Nephron (organoid): ENCODE measurements around the gene PPM1J.

Experiments
- H3K27ac Mint-ChIP-seq, 3 experiments: 2 replicates each; pipeline ENCODE4 v1.8.0; 2020; ENCODE audit warnings: mixed read lengths in 3 of 3, mild to moderate bottlenecking in 2 of 3, moderate library complexity in 1 of 3
- H3K27me3 Mint-ChIP-seq: 2 replicates; pipeline ENCODE4 v1.8.0; 2021; ENCODE audit warnings: low read depth, mild to moderate bottlenecking, moderate library complexity, mixed read lengths
- H3K36me3 Mint-ChIP-seq: 2 replicates; pipeline ENCODE4 v1.8.0; 2020; ENCODE audit warnings: low read depth, mixed read lengths
- H3K4me1 Mint-ChIP-seq: 2 replicates; pipeline ENCODE4 v1.8.0; 2020; ENCODE audit warnings: mixed read lengths
- H3K4me3 Mint-ChIP-seq, 3 experiments: 2 replicates each; pipeline ENCODE4 v1.8.0; 2020; ENCODE audit warnings: mild to moderate bottlenecking in 3 of 3, mixed read lengths in 3 of 3, moderate library complexity in 2 of 3
- H3K9me3 Mint-ChIP-seq: 2 replicates; pipeline ENCODE4 v1.8.0; 2020; ENCODE audit warnings: mixed read lengths
- TF ChIP-seq, protein P1 (sequence below), 3 experiments: fragments of 200-600 bp; sonication (generic); IDR thresholded peaks; one replicate each; pipeline ENCODE4 v1.5.0; 2021; ENCODE audit warnings: antibody characterized with exemption in 3 of 3; ENCODE audit not compliant: unreplicated experiment in 3 of 3

The PPM1J gene

DNA sequence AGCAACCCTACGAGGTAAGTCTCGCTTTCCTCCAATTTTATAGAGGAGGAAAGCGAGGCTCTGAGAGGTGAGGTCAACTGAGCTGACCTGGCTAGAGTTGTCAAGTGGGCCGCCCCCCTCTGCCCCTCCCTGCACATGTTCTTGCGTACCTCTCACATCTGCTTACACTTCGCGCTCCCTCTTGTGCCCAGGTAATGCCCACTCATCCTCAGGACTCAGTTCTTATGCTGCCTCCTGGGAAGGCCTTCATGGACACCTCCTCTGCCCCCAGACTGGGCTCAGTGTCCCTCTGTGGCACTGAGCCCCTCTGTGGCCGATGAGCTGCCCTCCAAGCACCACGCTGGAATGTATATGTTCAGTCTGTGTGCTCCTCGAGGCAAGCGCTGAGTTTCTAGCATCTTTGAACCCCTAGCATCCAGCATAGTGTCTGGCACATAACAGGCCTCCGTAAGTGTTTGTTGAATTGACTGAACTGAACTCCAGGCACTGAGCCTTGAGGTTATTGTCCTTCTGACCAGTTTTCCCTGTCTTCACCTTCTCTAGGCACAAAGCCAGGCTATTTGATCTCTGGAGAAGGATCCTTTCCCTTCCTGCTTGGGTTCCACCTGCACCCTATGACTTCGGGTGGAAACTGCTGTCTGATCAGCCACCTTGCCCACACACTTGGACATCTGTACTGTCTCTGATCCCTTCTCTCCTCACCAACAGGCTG is 27.2 kb downstream of the PPM1J start:
- Mint-ChIP-seq H3K27me3 (no peaks in the 10 kb centered on the region), H3K27ac (peak overlapping the region; percentile 76 to 81 (median 77)), H3K4me3 (no peak overlapping the region), H3K36me3 (peaks cover 42% of the 10 kb centered on the region), H3K4me1 (peaks cover 17% of the 10 kb centered on the region), H3K9me3 (no peaks in the 10 kb centered on the region)
- TF ChIP-seq, protein P1, sequence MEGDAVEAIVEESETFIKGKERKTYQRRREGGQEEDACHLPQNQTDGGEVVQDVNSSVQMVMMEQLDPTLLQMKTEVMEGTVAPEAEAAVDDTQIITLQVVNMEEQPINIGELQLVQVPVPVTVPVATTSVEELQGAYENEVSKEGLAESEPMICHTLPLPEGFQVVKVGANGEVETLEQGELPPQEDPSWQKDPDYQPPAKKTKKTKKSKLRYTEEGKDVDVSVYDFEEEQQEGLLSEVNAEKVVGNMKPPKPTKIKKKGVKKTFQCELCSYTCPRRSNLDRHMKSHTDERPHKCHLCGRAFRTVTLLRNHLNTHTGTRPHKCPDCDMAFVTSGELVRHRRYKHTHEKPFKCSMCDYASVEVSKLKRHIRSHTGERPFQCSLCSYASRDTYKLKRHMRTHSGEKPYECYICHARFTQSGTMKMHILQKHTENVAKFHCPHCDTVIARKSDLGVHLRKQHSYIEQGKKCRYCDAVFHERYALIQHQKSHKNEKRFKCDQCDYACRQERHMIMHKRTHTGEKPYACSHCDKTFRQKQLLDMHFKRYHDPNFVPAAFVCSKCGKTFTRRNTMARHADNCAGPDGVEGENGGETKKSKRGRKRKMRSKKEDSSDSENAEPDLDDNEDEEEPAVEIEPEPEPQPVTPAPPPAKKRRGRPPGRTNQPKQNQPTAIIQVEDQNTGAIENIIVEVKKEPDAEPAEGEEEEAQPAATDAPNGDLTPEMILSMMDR (IDR thresholded peaks at IDR 0.05; ENCODE audit: unreplicated experiment in 3 of 3) = no peak

DNA sequence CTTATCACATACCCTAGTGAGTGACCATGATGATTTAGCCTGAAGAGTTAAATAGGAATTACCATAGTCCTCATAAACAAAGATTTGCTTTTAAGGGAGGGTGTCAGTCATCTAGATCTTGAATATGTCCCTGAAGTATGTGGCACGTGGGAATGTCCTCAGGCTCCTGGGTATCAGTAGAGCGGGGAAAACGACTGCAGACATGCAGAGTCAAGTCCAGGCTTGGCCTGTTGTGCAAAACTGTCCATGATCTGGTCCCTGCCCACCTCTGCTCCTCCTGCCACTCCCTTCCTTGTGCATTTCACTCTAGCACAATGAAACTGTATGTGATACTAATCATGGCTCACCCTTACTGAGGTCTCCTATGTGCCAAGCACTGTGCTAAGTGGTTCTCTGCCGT is 27.8 kb downstream of the PPM1J start:
- TF ChIP-seq, protein P1 (IDR thresholded peaks at IDR 0.05; ENCODE audit: unreplicated experiment in 3 of 3) = no peak
- no peak overlapping the region for H3K27ac Mint-ChIP-seq
- no peaks in the 10 kb centered on the region for H3K27me3 Mint-ChIP-seq
- H3K36me3 Mint-ChIP-seq = peaks cover 40% of the 10 kb centered on the region
- H3K4me3 Mint-ChIP-seq = no peak overlapping the region
- H3K4me1 Mint-ChIP-seq = peaks cover 17% of the 10 kb centered on the region
- no peaks in the 10 kb centered on the region for H3K9me3 Mint-ChIP-seq

DNA sequence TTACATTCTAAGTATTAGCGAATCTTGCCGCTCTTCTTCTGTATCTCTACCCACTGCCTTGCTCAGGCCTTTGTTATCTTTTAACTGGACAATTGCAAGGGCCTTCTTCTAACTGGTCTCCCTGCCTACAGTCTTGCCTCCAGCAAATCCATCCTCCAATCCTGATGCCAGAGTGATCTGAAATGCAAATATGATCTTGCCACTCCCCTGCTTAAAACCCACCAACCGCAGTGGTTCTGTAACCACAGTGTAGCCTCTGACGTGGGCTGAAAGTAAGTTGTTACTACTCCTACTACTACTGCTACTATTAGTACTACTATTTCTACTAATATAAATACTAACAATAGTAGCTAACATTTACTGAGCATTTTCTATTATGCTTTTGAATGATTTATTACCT is 28.3 kb downstream of the PPM1J start:
- Mint-ChIP-seq H3K4me1 (peaks cover 17% of the 10 kb centered on the region), H3K27ac (no peak overlapping the region), H3K36me3 (peaks cover 38% of the 10 kb centered on the region), H3K4me3 (no peak overlapping the region), H3K9me3 (no peaks in the 10 kb centered on the region), H3K27me3 (no peaks in the 10 kb centered on the region)
- TF ChIP-seq, protein P1 (IDR thresholded peaks at IDR 0.05; ENCODE audit: unreplicated experiment in 3 of 3) = no peak

DNA sequence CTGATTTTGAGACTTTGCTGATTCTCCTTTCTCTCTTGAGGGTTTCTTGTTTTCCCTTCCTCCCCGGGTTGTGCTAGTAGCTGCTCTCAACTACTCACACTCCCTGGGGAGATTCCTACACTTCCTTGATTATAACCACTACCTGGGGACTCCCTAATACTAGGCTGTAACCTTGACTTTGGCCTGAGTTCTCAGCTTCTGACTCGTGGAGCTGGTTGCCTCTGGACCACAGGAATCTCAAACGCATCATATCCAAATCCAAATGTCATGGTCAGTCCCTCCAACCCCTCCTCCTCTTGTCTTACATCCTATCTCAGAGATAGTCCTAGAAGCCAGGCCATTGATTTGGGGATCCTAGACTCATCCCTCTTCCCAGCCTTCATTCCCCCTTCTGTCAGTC is 28.7 kb downstream of the PPM1J start:
- no peaks in the 10 kb centered on the region for H3K9me3 Mint-ChIP-seq
- peaks cover 17% of the 10 kb centered on the region for H3K4me1 Mint-ChIP-seq
- TF ChIP-seq, protein P1 (IDR thresholded peaks at IDR 0.05; ENCODE audit: unreplicated experiment in 3 of 3) = no peak
- no peak overlapping the region for H3K27ac Mint-ChIP-seq
- peaks cover 37% of the 10 kb centered on the region for H3K36me3 Mint-ChIP-seq
- no peak overlapping the region for H3K4me3 Mint-ChIP-seq
- H3K27me3 Mint-ChIP-seq = no peaks in the 10 kb centered on the region

DNA sequence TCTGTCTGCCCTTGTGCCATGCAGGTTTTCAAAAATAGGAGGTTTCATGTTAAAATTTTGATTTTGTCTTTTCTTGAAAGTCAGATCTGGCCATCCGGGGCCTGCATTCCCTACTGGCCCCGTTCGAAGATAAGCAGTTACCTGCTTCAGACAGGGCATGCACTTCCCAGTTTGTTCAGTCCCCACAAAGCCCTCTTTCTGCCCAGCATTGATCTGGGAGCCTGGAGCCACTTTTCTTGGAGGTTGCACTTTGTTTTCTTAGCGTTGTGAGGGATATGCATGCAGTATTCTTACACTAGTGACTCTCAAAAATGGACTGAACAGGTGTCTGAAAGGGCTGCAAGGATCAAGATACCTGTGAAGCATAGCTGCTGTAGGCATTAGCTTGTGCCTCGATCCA is 29.2 kb downstream of the PPM1J start:
- Mint-ChIP-seq H3K27me3 (no peaks in the 10 kb centered on the region), H3K9me3 (no peaks in the 10 kb centered on the region), H3K4me1 (peaks cover 17% of the 10 kb centered on the region), H3K4me3 (no peak overlapping the region), H3K27ac (no peak overlapping the region), H3K36me3 (peaks cover 39% of the 10 kb centered on the region)
- TF ChIP-seq, protein P1 (IDR thresholded peaks at IDR 0.05; ENCODE audit: unreplicated experiment in 3 of 3) = no peak

DNA sequence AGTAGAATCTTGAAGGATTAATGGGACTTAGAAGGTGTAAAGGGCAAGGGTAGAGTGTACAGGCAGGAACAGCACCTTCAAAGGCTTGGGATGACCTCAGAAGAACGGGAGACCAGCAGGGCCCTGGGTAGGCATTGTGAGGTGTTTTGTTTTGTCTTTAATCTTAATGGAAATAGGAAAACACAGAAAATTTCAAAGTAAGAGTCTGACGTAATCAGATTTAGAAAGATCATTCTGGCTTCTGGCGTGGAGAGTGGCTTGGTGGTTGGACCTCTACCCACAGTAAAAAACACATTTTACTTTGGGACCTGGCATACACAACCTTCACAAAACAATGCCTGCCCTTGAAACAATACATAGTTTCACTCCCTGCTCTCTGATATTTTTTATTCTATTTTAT is 36.5 kb downstream of the PPM1J start:
- no peak overlapping the region for H3K4me3 Mint-ChIP-seq
- no peak overlapping the region for H3K27ac Mint-ChIP-seq
- H3K4me1 Mint-ChIP-seq = peaks cover 19% of the 10 kb centered on the region
- peaks cover 46% of the 10 kb centered on the region for H3K36me3 Mint-ChIP-seq
- TF ChIP-seq, protein P1 (IDR thresholded peaks at IDR 0.05; ENCODE audit: unreplicated experiment in 3 of 3) = no peak
- H3K9me3 Mint-ChIP-seq = peaks cover 3% of the 10 kb centered on the region
- H3K27me3 Mint-ChIP-seq = no peaks in the 10 kb centered on the region
